ENCODE results near the gene SUSD3.

The SUSD3 gene

DNA sequence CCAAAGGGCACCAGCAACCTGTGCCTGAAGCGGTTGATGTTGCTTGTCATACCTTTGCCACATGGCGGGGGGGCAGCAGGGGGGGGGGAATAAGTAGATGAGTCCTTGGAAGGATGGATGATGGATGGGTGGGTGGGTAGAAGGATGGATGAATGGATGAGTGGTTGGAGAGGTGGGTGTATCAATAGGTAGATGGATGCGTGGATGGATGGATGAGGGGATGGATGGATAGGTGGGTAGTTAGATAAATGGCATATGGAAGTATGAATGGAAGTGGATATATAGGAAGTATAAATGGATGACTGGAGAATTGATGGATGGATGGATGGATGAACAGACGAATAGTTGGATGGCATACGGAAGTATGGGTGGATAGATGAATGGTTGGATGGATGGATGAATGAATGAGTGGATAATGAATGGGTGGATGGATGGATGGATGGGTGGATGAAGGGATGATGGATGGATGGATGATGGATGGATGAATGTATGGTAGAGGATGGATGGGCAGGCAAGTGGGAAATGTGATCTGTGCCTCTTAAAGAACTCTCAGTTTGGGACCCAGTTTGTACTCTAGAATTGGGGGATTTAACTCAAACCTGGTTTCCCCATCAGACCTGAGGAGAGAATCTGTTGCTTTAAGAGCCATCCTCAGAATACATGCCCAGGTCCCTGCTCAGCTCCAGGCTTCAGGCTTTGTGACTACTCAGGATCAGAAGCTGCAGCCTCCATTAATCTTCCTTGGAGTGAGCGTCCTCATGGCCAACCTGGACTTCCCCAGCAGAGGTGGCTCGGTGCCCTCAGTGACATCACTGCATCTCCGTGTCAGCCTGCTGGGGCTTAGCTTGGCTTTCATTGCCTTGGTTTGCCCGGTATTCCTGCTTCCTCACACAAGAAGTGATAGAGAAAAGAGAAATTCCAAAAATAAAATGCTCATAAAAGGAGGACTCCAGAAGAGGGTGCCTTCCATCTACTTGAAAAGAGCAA is 27.6 kb upstream of the SUSD3 start:
- H3K36me3 ChIP-seq (ENCODE audit: insufficient read depth, low read length), result no peaks in the 10 kb centered on the region
- peaks cover 3% of the 10 kb centered on the region for H3K4me1 ChIP-seq (ENCODE audit: control insufficient read depth, insufficient read depth, low read length, unreplicated experiment)
- peaks cover 41% of the 10 kb centered on the region for H3K27me3 ChIP-seq (ENCODE audit: insufficient read depth, low read length)
- no peaks in the 10 kb centered on the region for H3K79me2 ChIP-seq (ENCODE audit: control insufficient read depth, insufficient read depth, low read length, unreplicated experiment)
- H3K27ac ChIP-seq (ENCODE audit: low read depth, low read length), result no peak overlapping the region
- no peak overlapping the region for H3K4me3 ChIP-seq (ENCODE audit: low read depth, low read length)
- H2AFZ ChIP-seq (ENCODE audit: low read length, unreplicated experiment), result no peak overlapping the region

- no peak overlapping the region for H3K27ac ChIP-seq (ENCODE audit: low read depth, low read length)
- no peak overlapping the region for H3K4me3 ChIP-seq (ENCODE audit: low read depth, low read length)
- no peaks in the 10 kb centered on the region for H3K79me2 ChIP-seq (ENCODE audit: control insufficient read depth, insufficient read depth, low read length, unreplicated experiment)
- peaks cover 41% of the 10 kb centered on the region for H3K27me3 ChIP-seq (ENCODE audit: insufficient read depth, low read length)
- H3K36me3 ChIP-seq (ENCODE audit: insufficient read depth, low read length), result no peaks in the 10 kb centered on the region
- no peak overlapping the region for H2AFZ ChIP-seq (ENCODE audit: low read length, unreplicated experiment)
- peaks cover 3% of the 10 kb centered on the region for H3K4me1 ChIP-seq (ENCODE audit: control insufficient read depth, insufficient read depth, low read length, unreplicated experiment)
Measured at GRCh38 chr9:93031629-93032430, 26.7 kb upstream of the SUSD3 start.

DNA sequence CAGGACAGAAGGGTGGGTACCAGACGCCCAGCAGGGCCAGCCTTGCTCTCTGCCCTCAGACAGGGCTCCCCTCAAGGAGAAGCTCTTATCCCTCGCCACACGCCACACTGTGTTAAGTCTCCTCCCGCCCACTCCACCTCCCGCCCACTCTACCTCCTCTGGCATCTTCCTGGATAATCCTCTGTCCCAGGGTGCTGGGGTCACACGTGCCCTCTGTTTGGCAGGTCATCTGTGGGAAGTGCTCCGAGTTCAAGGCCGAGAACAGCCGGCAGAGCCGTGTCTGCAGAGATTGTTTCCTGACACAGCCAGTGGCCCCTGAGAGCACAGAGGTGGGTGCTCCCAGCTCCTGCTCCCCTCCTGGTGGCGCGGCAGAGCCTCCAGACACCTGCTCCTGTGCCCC is 26.0 kb upstream of the SUSD3 start:
- Histone ChIP-seq H2AFZ (ENCODE audit: low read length, unreplicated experiment) (no peak overlapping the region), H3K36me3 (ENCODE audit: insufficient read depth, low read length) (no peaks in the 10 kb centered on the region), H3K4me3 (ENCODE audit: low read depth, low read length) (no peak overlapping the region), H3K4me1 (ENCODE audit: control insufficient read depth, insufficient read depth, low read length, unreplicated experiment) (peaks cover 3% of the 10 kb centered on the region), H3K79me2 (ENCODE audit: control insufficient read depth, insufficient read depth, low read length, unreplicated experiment) (no peaks in the 10 kb centered on the region), H3K27me3 (ENCODE audit: insufficient read depth, low read length) (peaks cover 41% of the 10 kb centered on the region), H3K27ac (ENCODE audit: low read depth, low read length) (no peak overlapping the region)

DNA sequence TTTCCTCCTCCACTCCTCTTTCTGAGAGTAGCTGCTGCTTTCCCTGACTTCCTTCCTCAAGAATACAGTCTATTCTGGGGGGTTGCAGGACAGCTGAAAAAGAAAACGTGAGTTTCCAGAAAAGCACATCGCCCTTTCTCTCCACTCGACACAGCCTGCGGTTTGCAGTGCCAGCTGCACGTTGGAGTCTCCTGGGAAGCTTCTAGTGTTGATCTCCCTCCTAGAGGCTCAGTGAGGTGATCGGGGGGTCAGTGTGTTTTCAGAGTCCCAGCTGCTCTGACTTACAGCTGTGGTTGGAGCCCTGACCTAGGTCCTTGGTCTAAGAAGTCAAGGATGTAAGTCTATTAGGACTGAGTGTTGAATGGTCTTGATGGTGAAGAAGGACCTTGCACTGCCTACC is 25.0 kb upstream of the SUSD3 start:
- no peaks in the 10 kb centered on the region for H3K36me3 ChIP-seq (ENCODE audit: insufficient read depth, low read length)
- peaks cover under 1% of the 10 kb centered on the region for H3K4me1 ChIP-seq (ENCODE audit: control insufficient read depth, insufficient read depth, low read length, unreplicated experiment)
- H3K79me2 ChIP-seq (ENCODE audit: control insufficient read depth, insufficient read depth, low read length, unreplicated experiment), result no peaks in the 10 kb centered on the region
- H3K27me3 ChIP-seq (ENCODE audit: insufficient read depth, low read length), result peaks cover 41% of the 10 kb centered on the region
- H3K27ac ChIP-seq (ENCODE audit: low read depth, low read length), result no peak overlapping the region
- H3K4me3 ChIP-seq (ENCODE audit: low read depth, low read length), result no peak overlapping the region
- H2AFZ ChIP-seq (ENCODE audit: low read length, unreplicated experiment), result no peak overlapping the region

DNA sequence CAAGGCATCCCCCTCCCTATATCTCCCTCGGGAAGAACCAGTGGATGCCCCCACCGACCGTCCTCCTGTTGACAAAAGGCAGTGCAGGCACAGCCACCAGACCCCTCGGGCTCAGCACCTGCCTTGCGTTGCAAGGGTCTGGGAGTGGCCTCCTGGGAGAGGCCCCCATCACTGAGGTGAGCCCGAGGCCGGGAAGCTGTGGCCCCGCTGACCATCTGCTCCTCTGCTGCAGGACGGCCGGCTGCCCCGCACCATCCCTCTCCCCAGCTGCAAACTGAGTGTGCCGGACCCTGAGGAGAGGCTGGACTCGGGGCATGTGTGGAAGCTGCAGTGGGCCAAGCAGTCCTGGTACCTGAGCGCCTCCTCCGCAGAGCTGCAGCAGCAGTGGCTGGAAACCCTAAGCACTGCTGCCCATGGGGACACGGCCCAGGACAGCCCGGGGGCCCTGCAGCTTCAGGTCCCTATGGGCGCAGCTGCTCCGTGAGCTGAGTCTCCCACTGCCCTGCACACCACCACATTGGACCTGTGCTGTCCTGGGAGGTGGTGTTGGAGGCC is 23.3 kb upstream of the SUSD3 start:
- no peak overlapping the region for H3K27ac ChIP-seq (ENCODE audit: low read depth, low read length)
- H3K36me3 ChIP-seq (ENCODE audit: insufficient read depth, low read length), result no peaks in the 10 kb centered on the region
- H3K4me1 ChIP-seq (ENCODE audit: control insufficient read depth, insufficient read depth, low read length, unreplicated experiment), result no peaks in the 10 kb centered on the region
- H3K79me2 ChIP-seq (ENCODE audit: control insufficient read depth, insufficient read depth, low read length, unreplicated experiment), result no peaks in the 10 kb centered on the region
- no peak overlapping the region for H2AFZ ChIP-seq (ENCODE audit: low read length, unreplicated experiment)
- H3K27me3 ChIP-seq (ENCODE audit: insufficient read depth, low read length), result peaks cover 36% of the 10 kb centered on the region
- H3K4me3 ChIP-seq (ENCODE audit: low read depth, low read length), result no peak overlapping the region

DNA sequence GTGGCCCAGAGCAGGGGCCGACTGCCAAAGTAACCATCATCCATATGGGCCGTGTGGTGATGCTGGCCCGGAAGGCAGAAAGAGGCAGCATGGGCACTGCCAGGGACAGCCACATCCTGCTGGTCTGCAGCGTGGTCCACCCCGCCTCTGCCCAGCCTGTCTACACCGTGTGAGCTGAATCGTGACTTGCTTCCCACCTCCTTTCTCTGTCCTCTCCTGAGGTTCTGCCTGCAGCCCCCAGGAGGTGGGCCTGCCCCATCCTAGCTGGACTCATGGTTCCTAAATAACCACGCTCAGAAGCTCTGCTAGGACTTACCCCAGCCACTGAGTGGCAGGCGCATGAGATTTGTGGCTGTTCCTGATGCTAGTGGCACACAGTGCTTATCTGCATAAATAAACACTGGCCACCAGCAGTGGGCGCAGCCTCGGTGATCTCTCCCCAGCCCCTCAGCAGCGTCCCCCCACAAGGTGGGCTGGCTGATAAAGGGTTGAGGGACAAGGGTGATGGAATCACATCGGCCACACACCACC is 22.6 kb upstream of the SUSD3 start:
- Histone ChIP-seq H3K27ac (ENCODE audit: low read depth, low read length) (no peak overlapping the region), H3K79me2 (ENCODE audit: control insufficient read depth, insufficient read depth, low read length, unreplicated experiment) (no peaks in the 10 kb centered on the region), H3K4me3 (ENCODE audit: low read depth, low read length) (no peak overlapping the region), H3K4me1 (ENCODE audit: control insufficient read depth, insufficient read depth, low read length, unreplicated experiment) (no peaks in the 10 kb centered on the region), H3K27me3 (ENCODE audit: insufficient read depth, low read length) (peaks cover 29% of the 10 kb centered on the region), H3K36me3 (ENCODE audit: insufficient read depth, low read length) (no peaks in the 10 kb centered on the region), H2AFZ (ENCODE audit: low read length, unreplicated experiment) (no peak overlapping the region)

GRCh38 chr9:93036887-93037475 is 21.5 kb upstream of the SUSD3 start:
- Histone ChIP-seq H3K79me2 (ENCODE audit: control insufficient read depth, insufficient read depth, low read length, unreplicated experiment) (no peaks in the 10 kb centered on the region), H3K27ac (ENCODE audit: low read depth, low read length) (no peak overlapping the region), H3K36me3 (ENCODE audit: insufficient read depth, low read length) (no peaks in the 10 kb centered on the region), H3K27me3 (ENCODE audit: insufficient read depth, low read length) (peaks cover 19% of the 10 kb centered on the region), H3K4me3 (ENCODE audit: low read depth, low read length) (no peak overlapping the region), H2AFZ (ENCODE audit: low read length, unreplicated experiment) (no peak overlapping the region), H3K4me1 (ENCODE audit: control insufficient read depth, insufficient read depth, low read length, unreplicated experiment) (no peaks in the 10 kb centered on the region)

GRCh38 chr9:93037476-93037971 is 21.0 kb upstream of the SUSD3 start:
- Histone ChIP-seq H3K27ac (ENCODE audit: low read depth, low read length) (no peak overlapping the region), H2AFZ (ENCODE audit: low read length, unreplicated experiment) (no peak overlapping the region), H3K36me3 (ENCODE audit: insufficient read depth, low read length) (no peaks in the 10 kb centered on the region), H3K4me3 (ENCODE audit: low read depth, low read length) (no peak overlapping the region), H3K4me1 (ENCODE audit: control insufficient read depth, insufficient read depth, low read length, unreplicated experiment) (no peaks in the 10 kb centered on the region), H3K79me2 (ENCODE audit: control insufficient read depth, insufficient read depth, low read length, unreplicated experiment) (no peaks in the 10 kb centered on the region), H3K27me3 (ENCODE audit: insufficient read depth, low read length) (peaks cover 13% of the 10 kb centered on the region)

DNA sequence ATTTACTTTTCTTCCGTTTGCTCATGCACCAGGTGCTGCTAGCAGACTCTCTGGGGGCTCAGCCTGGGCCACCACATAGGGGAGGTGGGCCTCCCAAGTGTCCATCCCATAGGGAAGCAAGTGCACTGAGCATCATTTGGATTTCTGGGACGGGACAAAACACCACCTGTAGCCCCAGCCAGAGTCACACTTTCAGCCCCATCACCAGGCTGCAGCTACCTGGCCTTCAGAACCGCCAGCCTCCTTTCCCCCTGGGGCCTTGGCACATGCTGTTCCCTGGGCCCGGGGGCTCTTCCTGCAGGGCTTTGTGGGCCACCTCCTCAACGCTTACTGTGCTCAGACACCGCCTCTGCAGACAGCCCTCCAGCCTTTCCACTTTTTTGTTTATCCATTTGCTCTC is 19.6 kb upstream of the SUSD3 start:
- Histone ChIP-seq H3K4me1 (ENCODE audit: control insufficient read depth, insufficient read depth, low read length, unreplicated experiment) (no peaks in the 10 kb centered on the region), H3K79me2 (ENCODE audit: control insufficient read depth, insufficient read depth, low read length, unreplicated experiment) (no peaks in the 10 kb centered on the region), H3K27me3 (ENCODE audit: insufficient read depth, low read length) (peaks cover 2% of the 10 kb centered on the region), H3K27ac (ENCODE audit: low read depth, low read length) (no peak overlapping the region), H2AFZ (ENCODE audit: low read length, unreplicated experiment) (no peak overlapping the region), H3K4me3 (ENCODE audit: low read depth, low read length) (no peak overlapping the region), H3K36me3 (ENCODE audit: insufficient read depth, low read length) (no peaks in the 10 kb centered on the region)

GRCh38 chr9:93039456-93039855 is 19.0 kb upstream of the SUSD3 start:
- H3K27ac ChIP-seq (ENCODE audit: low read depth, low read length), result no peak overlapping the region
- H3K79me2 ChIP-seq (ENCODE audit: control insufficient read depth, insufficient read depth, low read length, unreplicated experiment), result no peaks in the 10 kb centered on the region
- H3K27me3 ChIP-seq (ENCODE audit: insufficient read depth, low read length), result no peaks in the 10 kb centered on the region; the same call in 1 of the 2 replicates
- no peaks in the 10 kb centered on the region for H3K4me1 ChIP-seq (ENCODE audit: control insufficient read depth, insufficient read depth, low read length, unreplicated experiment)
- H3K36me3 ChIP-seq (ENCODE audit: insufficient read depth, low read length), result no peaks in the 10 kb centered on the region
- H2AFZ ChIP-seq (ENCODE audit: low read length, unreplicated experiment), result no peak overlapping the region
- H3K4me3 ChIP-seq (ENCODE audit: low read depth, low read length), result no peak overlapping the region
